Ramos (cell line): Measurements from ENCODE around the gene NRXN3.

ENCODE experiments used
- in situ Hi-C: fragments of 300-500 bp; cut with MboI; formaldehyde crosslinking; loops from one replicate; pipeline ENCODE4 v1.14.3; 2022; ENCODE audit warnings: low sequenced_read_pairs; ENCODE audit not compliant: unreplicated experiment

The NRXN3 gene

DNA sequence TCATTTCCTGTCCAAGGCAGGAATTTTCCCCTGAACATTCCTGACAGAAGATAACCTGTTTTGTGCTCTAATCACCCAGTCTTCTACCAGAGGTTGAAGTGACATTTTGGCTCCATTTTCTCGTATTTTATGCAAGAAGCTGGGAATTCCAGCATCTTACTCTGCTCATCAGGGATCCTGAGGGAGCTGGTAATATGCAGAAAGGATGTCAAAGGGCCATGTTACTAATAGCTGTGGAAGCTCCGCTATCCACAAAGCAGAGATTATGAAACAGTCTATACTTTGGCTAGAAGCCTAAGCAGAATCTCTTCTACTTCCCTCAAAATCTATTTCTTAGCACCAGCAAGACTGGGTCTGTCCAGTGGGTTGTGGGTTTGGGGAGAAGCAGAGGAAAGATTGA is 1428.2 kb downstream of the NRXN3 start:
- in situ Hi-C loops = no loop called here

- in situ Hi-C loops = no loop called here
Observed at GRCh38 chr14:79599239-79599638, 1429.1 kb downstream of the NRXN3 start.

GRCh38 chr14:79600406-79600805 is 1430.2 kb downstream of the NRXN3 start:
- in situ Hi-C loops = no loop called here

GRCh38 chr14:79601579-79601978 is 1431.4 kb downstream of the NRXN3 start:
- in situ Hi-C loops = no loop called here

DNA sequence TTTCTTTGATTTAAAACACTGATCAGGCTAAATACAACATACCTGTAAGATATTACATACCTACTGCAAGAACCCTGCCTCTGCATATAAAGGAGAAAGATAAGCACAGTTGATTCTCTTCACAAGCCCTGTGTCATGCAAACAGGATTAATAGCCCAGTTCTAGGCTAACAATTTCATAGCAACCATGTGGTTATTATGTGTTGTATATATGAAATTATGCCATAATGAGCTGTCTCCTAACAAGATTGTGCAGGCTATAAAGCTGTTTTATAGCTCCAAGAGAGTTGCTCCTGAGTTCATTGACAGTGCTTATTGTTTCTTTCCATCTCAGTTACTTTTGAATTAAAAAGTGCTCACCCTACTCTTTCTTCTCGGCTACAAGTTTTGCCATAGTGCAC is 1431.9 kb downstream of the NRXN3 start:
- in situ Hi-C loops = no loop called here

DNA sequence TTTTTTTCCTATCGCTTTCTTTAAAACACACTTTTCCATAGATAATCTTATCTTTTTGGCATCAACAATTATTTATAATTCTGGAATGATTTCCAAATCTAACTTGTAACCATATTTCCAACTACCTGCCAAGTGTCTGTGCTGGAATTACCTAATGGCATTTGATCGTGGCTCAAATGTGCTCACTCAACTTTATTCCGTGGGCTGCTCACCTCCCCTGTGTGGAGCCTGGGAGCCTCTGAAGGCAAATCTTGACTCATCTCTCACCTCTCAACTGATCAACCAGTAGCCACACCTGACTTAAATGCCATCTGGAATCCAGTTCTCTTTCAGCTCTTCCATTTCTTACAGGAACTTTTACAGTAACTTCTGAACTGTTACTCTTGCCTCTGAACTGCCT is 1432.6 kb downstream of the NRXN3 start:
- in situ Hi-C loops = no loop called here

- in situ Hi-C loops = no loop called here
Observed at GRCh38 chr14:79605849-79606248, 1435.7 kb downstream of the NRXN3 start.

- in situ Hi-C loops = no loop called here
Observed at GRCh38 chr14:79608446-79608845, 1438.3 kb downstream of the NRXN3 start.

DNA sequence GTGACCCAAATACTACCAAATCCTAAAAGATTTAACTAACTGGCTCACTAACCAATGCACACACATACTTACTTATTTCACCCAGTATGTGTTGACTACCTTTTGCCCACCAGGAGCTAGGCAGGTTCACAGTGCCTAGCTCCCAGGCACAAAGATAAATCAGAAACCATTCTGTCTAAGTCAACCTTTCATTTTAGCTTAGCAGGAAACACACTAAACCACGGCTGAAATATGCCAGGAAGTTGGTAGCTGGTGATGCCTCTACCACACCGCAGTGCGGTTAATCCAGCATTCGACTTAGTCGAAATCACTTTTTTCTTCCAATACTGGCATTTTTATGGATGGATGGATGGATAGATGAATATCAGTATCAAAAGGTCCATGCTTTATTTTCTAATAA is 1443.5 kb downstream of the NRXN3 start:
- in situ Hi-C loops = no loop called here

- in situ Hi-C loops = no loop called here
Observed at GRCh38 chr14:79614448-79614847, 1444.3 kb downstream of the NRXN3 start.

- in situ Hi-C loops = no loop called here
Observed at GRCh38 chr14:79627058-79627457, 1456.9 kb downstream of the NRXN3 start.

- in situ Hi-C loops = no loop called here
Observed at GRCh38 chr14:79629411-79630287, 1459.5 kb downstream of the NRXN3 start.

DNA sequence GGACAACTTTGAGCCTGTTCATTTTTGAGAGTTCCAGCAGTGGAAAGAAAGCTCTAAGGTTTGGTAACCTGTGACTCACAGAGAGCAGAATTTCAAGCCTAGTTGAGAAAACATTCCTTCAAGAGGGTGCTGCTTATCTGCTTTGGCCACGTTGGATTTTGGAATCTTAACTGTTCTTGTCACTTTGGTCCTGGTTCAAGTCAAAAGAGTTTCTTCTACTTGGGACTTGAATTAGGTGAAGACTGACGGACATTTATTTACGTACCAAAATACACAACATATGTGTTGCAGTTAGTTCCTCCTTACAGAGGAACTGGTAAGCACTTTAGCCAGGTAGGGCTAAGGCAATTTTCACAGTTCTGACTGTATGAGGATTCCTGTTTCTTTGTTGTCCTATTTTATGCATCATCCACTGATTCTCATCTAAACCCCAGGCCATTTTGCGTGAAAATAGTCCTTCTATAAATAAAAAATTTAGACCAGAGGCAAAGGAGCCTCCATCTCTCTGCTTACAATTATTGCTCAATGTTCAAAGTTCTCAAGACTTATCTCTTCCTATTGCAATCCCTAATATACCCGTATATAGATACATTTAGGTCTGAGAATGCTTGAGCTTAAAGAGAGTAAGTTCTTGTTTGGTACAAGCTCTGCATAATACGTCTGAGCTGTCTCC is 1460.3 kb downstream of the NRXN3 start:
- in situ Hi-C loops = no loop called here

DNA sequence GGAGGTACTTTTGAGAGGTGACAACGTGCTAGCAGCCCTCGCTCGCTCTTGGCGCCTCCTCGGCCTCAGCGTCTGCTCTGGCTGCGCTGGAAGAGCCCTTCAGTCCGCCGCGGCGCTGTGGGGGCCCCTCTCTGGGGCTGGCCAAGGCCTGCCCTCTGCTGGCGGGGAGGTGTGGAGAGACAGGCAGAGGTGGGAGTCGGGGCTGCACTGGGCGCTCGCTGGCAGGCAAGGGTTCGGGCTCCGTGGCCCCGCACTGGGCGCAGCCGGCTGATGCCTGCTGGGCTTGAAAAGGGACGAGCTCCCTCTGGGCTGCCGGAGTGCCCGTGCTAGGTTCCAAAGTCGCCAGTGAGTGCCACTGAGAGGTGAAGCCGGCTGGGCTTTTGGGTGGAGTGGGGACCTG is 1461.1 kb downstream of the NRXN3 start:
- in situ Hi-C loops = no loop called here

- in situ Hi-C loops = no loop called here
Observed at GRCh38 chr14:79638672-79639266, 1468.6 kb downstream of the NRXN3 start.

- in situ Hi-C loops = no loop called here
Observed at GRCh38 chr14:79639613-79640012, 1469.4 kb downstream of the NRXN3 start.

- in situ Hi-C loops = no loop called here
Observed at GRCh38 chr14:79641371-79641770, 1471.2 kb downstream of the NRXN3 start.

DNA sequence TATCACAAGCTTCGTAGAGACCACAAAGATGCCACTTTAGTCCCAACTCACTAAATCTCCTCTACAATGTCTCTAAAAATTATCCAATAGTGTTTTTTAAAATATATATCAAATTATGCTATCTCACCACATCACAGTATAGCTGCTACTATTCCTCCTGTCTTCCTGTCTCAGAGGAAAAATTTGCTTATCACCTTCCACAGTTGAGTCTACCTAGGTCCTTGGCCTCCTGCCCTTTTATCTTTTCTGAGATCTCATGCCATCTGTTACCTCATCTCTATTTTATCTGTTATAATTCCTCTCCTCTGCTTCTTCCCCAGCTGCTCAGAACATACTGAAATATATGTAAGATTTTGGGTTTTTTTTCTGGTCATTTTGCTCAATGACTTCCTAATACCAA is 1473.0 kb downstream of the NRXN3 start:
- in situ Hi-C loops = no loop called here

DNA sequence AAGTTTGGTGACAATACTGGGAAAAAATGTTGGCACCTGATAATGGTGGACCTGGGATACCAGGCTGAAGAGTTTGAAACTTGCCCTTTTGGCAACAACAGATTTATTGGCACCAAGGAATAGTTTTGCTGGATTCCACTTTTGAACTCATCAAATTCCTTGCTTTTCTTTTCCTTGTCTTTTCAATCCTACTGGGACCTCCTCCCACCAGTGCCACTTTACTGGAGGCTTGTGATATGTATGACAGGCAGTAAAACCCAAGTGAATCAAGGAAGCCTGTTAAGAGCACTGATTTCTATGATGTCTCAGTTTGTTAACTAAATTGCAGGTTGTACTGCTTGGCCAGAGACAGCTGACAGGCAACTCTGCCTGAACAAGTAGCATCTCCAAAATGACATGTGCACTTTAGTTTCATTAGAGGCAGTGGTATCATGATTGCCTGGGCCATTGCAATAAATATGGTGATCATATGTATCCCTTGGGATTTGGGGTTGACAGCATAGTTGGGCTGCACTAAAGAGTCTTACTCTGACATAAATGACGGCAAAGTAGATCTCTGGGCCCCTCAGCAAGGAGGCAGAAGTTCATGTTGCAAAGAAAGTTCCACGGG is 1475.7 kb downstream of the NRXN3 start:
- in situ Hi-C loops = no loop called here

DNA sequence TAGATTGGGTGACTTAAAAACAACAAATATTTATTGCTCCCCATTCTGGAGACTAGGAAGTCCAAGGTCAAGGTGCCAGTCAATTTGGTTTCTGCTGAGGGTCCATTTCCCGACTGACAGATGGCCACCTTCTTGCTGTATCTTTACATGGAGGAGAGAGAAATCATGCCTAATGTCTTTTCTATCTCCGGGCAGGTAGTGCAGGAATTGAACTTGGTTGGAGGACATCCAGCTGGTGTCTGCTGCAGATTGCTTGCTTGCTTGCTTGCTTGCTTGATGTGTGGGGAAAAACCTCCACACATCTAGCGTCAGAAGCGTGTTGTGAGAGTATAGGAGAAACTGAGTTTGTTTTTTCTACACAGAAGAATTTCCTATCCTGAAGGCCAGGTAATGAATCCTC is 1479.7 kb downstream of the NRXN3 start:
- in situ Hi-C loops = no loop called here
